Liver (tissue), 9 donors: ENCODE measurements around the gene RYR3. TPM values are rescaled to one million over a fixed set of nuclear protein-coding genes. Genes with fewer than 3 reads are reported as not detected.

Experiments used
- DNase-seq: peaks from one replicate; pipeline ENCODE4 v3.0.0-alpha.2; 2017; ENCODE audit warnings: low spot score
- H3K27ac ChIP-seq, 2 donors: one replicate each; pipeline ENCODE4 v1.7.0; 2013; ENCODE audit warnings: inconsistent platforms in 2 of 2, low read length in 2 of 2, control low read depth in 1 of 2, low read depth in 1 of 2, mild to moderate bottlenecking in 1 of 2
- H3K27me3 ChIP-seq, 4 donors: one replicate each; pipeline versions ENCODE4 v1.6.1 to v1.7.0; 2013; ENCODE audit warnings: low read length in 3 of 4, inconsistent platforms in 1 of 4, mild to moderate bottlenecking in 1 of 4, moderate library complexity in 1 of 4; ENCODE audit not compliant: control insufficient read depth in 4 of 4, insufficient read depth in 4 of 4
- H3K36me3 ChIP-seq, 4 donors: one replicate each; pipeline versions ENCODE4 v1.6.1 to v1.7.0; 2013; ENCODE audit warnings: low read length in 3 of 4, mild to moderate bottlenecking in 3 of 4, low read depth in 1 of 4, moderate library complexity in 1 of 4; ENCODE audit not compliant: control insufficient read depth in 4 of 4, insufficient read depth in 3 of 4
- H3K4me1 ChIP-seq, 4 donors: one replicate each; pipeline versions ENCODE4 v1.6.1 to v1.7.0; 2013; ENCODE audit warnings: low read length in 3 of 4, mild to moderate bottlenecking in 3 of 4, moderate library complexity in 1 of 4; ENCODE audit not compliant: control insufficient read depth in 4 of 4, insufficient read depth in 4 of 4
- H3K4me3 ChIP-seq, 3 donors: one replicate each; pipeline versions ENCODE4 v1.6.1 to v1.7.0; 2013; ENCODE audit warnings: low read length in 3 of 3, control low read depth in 1 of 3, low read depth in 1 of 3, mild to moderate bottlenecking in 1 of 3
- H3K9ac ChIP-seq, 2 donors: one replicate each; pipeline ENCODE4 v1.7.0; 2013; ENCODE audit warnings: low read length in 2 of 2, mild to moderate bottlenecking in 2 of 2, moderate library complexity in 2 of 2, control low read depth in 1 of 2, low read depth in 1 of 2
- H3K9me3 ChIP-seq, 4 donors: one replicate each; pipeline versions ENCODE4 v1.6.1 to v1.7.0; 2013; ENCODE audit warnings: low read length in 3 of 4; ENCODE audit not compliant: control insufficient read depth in 4 of 4
- EGR1 ChIP-seq, 2 donors: IDR thresholded peaks; 2 replicates each; pipeline ENCODE4 v1.6.1; 2016 to 2018; ENCODE audit warnings: antibody characterized with exemption in 2 of 2, low read depth in 2 of 2
- FOXA2 ChIP-seq: IDR thresholded peaks from 2 replicates; pipeline ENCODE4 v1.6.1; 2016; ENCODE audit warnings: antibody characterized with exemption
- HNF4G ChIP-seq: IDR thresholded peaks from 2 replicates; pipeline ENCODE4 v1.6.1; 2016; ENCODE audit warnings: antibody characterized with exemption
- RAD21 ChIP-seq, 2 donors: IDR thresholded peaks; 2 replicates each; pipeline ENCODE4 v1.6.1; 2016; ENCODE audit warnings: antibody characterized with exemption in 2 of 2, mild to moderate bottlenecking in 2 of 2
- RXRA ChIP-seq, 2 donors: IDR thresholded peaks; 2 replicates each; pipeline ENCODE4 v1.6.1; 2017 to 2018; ENCODE audit warnings: antibody characterized with exemption in 2 of 2, mild to moderate bottlenecking in 1 of 2
- SP1 ChIP-seq: IDR thresholded peaks from 2 replicates; pipeline ENCODE4 v1.6.1; 2018; ENCODE audit warnings: antibody characterized with exemption, mild to moderate bottlenecking
- TAF1 ChIP-seq: conservative IDR thresholded peaks from 2 replicates; pipeline ENCODE4 v1.6.1; 2016; ENCODE audit warnings: antibody characterized with exemption, mild to moderate bottlenecking
- YY1 ChIP-seq: IDR thresholded peaks from 2 replicates; pipeline ENCODE4 v1.6.1; 2016; ENCODE audit warnings: antibody characterized with exemption, mild to moderate bottlenecking
- WGBS: extraction: QIAGEN DNeasy Blood & Tissue Kit; methylation state at CpG from one replicate; pipeline ENCODE4 v1.1.7; 2013; 5-methylcytosine and 5-hydroxymethylcytosine counted together
- polyA plus RNA-seq, 2 donors: library from polyadenylated mRNA; stranded (reverse) in 1 of 2; unstranded in 1 of 2; fragments of 200-250 nt in 1 of 2; fragments of >200 nt in 1 of 2; fragmentation: Nextera tagmentation in 1 of 2; extraction: Ambion mirVana in 1 of 2; gene quantifications; one replicate each; pipeline versions ENCODE4 v1.2.1 to v1.2.3, GENCODE V29; 2013 to 2015
- total RNA-seq, 2 donors: library from RNA; depleted of rRNA; stranded (reverse); fragments of >200 nt; gene quantifications; one replicate each; pipeline ENCODE4 v1.2.3, GENCODE V29; 2014
- TF ChIP-seq, protein P1 (sequence below): fragments of 150-350 bp; IDR thresholded peaks from 2 replicates; pipeline ENCODE4 v1.5.1; 2017; ENCODE audit warnings: improper control_type of control experiment, low read depth, low read length; ENCODE audit not compliant: missing input control
- TF ChIP-seq, protein P2 (sequence below): IDR thresholded peaks from 2 replicates; pipeline ENCODE4 v1.6.1; 2016; ENCODE audit warnings: antibody characterized with exemption
- donor health status: healthy.
- donor health status: healthy.
- donor health status: healthy.
- donor health status: healthy.
- donor health status: healthy.

Gene RYR3
- total and polyA plus RNA-seq, 4 donors = 0.01 to 1.1 (median 0.22) TPM

DNA sequence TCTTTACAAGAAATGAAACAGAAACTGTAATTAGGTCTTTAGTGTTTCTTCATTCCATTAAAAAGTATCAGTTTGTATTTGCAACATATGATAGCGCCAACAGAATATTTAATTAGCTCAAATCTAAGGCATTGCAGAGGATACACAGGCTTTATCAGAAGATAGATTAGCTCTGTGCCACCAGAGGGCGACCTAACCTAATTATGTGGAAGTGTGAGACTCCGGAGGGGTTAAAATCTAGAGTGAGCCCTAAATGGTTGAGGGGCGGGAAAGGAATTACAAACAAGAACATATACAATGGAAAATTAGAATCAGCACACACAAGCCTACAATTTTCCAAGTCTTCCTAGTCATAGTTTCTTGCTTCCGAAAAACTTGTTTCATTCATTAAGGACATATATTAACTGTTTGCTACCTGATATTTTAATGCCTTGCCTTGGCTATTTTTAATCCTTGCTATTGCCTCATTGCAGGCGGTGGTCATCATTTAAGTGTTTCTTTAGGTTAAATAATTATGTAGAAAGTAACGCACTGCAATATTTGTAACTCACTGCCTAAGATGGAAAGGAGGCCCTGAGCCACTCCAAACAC, 18.0 kb upstream of the RYR3 start:
- Histone ChIP-seq H3K9ac (no peak overlapping the region), H3K4me1 (peaks cover 0 to 15% (median 9%) of the 10 kb centered on the region in 4 donors), H3K27me3 (no peaks in the 10 kb centered on the region), H3K36me3 (no peaks in the 10 kb centered on the region), H3K9me3 (no peaks in the 10 kb centered on the region), H3K4me3 (no peak overlapping the region), H3K27ac (no peak overlapping the region)
- peak; percentile 61 for DNase-seq
- 27% methylated on average over 7 of the region's 7 CpGs for WGBS
- TF ChIP-seq, protein P1, sequence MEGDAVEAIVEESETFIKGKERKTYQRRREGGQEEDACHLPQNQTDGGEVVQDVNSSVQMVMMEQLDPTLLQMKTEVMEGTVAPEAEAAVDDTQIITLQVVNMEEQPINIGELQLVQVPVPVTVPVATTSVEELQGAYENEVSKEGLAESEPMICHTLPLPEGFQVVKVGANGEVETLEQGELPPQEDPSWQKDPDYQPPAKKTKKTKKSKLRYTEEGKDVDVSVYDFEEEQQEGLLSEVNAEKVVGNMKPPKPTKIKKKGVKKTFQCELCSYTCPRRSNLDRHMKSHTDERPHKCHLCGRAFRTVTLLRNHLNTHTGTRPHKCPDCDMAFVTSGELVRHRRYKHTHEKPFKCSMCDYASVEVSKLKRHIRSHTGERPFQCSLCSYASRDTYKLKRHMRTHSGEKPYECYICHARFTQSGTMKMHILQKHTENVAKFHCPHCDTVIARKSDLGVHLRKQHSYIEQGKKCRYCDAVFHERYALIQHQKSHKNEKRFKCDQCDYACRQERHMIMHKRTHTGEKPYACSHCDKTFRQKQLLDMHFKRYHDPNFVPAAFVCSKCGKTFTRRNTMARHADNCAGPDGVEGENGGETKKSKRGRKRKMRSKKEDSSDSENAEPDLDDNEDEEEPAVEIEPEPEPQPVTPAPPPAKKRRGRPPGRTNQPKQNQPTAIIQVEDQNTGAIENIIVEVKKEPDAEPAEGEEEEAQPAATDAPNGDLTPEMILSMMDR = peak; percentile 61
- TF ChIP-seq, protein P2, sequence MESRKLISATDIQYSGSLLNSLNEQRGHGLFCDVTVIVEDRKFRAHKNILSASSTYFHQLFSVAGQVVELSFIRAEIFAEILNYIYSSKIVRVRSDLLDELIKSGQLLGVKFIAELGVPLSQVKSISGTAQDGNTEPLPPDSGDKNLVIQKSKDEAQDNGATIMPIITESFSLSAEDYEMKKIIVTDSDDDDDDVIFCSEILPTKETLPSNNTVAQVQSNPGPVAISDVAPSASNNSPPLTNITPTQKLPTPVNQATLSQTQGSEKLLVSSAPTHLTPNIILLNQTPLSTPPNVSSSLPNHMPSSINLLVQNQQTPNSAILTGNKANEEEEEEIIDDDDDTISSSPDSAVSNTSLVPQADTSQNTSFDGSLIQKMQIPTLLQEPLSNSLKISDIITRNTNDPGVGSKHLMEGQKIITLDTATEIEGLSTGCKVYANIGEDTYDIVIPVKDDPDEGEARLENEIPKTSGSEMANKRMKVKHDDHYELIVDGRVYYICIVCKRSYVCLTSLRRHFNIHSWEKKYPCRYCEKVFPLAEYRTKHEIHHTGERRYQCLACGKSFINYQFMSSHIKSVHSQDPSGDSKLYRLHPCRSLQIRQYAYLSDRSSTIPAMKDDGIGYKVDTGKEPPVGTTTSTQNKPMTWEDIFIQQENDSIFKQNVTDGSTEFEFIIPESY = no peak
- peak; percentile 81 to 83 for TF ChIP-seq RAD21 (IDR thresholded peaks at IDR 0.05)

DNA sequence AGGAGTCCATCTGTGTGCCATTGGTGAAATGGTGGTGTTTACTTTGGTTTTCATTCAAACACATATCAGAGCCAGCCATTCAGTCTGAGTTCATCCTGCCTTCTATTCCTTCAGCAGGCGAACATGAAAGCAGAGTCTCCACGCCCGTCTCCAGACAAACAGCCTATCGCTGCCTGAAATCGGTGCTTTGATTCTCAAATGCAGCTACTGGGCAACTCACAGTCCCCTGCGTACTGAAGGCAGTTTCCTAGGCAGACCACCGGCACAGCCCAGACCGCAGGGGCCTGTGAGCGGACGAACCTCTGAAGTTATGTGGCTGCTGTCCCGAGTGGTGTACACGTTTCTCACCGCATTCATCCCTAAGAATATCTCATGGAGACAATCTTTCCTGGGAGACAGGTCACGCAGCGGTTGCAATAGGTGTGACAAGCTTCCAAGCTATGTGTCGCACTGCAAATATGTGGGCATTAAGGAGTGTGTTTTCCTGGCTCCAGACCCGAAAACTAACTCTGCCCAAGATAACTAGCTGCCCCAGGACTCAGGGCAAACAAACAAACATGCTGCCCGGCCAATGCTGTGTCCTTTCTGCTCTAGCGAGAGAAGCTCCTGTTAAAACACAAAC, 16.9 kb upstream of the RYR3 start:
- H3K9me3 ChIP-seq = no peaks in the 10 kb centered on the region
- H3K36me3 ChIP-seq = no peaks in the 10 kb centered on the region
- peak overlapping the region in 2 of 3 donors; percentile 12 to 18 for H3K4me3 ChIP-seq
- H3K27me3 ChIP-seq = no peaks in the 10 kb centered on the region
- H3K4me1 ChIP-seq = peaks cover 0 to 15% (median 9%) of the 10 kb centered on the region in 4 donors
- TF ChIP-seq HNF4G (no peak), FOXA2 (no peak), YY1 (peak; percentile 57)
- DNase-seq = no peak
- no peak overlapping the region for H3K9ac ChIP-seq
- no peak overlapping the region for H3K27ac ChIP-seq
- 31% methylated on average over 19 of the region's 19 CpGs for WGBS

DNA sequence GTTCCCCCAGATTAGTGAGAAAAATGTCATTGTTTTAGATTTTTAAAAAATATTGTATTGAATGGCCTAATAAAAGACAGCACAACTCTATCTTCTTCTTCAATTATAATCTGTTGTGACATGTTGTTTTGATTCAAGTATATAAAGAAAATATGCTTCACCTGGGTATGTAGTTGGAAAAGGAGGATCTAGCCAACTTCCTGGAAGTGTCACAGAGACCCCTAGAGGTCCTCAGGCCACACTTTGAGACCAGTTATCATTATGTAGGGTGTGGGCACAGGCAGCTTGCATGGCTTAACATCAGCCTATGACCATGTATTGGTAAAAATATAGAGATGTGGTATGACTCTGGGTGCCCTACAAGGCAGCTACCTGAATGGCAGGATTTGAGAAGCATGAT, 14.7 kb upstream of the RYR3 start:
- DNase-seq = no peak
- peaks cover 0 to 15% (median 9%) of the 10 kb centered on the region in 4 donors for H3K4me1 ChIP-seq
- H3K27me3 ChIP-seq = peaks cover 0 to 3% (median 0%) of the 10 kb centered on the region in 4 donors
- H3K4me3 ChIP-seq = no peak overlapping the region
- H3K27ac ChIP-seq = no peak overlapping the region
- H3K36me3 ChIP-seq = no peaks in the 10 kb centered on the region
- TF ChIP-seq RXRA (IDR thresholded peaks at IDR 0.05) (no peak), SP1 (no peak), TAF1 (no peak), EGR1 (IDR thresholded peaks at IDR 0.05; ENCODE audit: low read depth in 2 of 2) (no peak), FOXA2 (no peak)
- TF ChIP-seq, protein P1 = no peak
- no peaks in the 10 kb centered on the region for H3K9me3 ChIP-seq
- H3K9ac ChIP-seq = no peak overlapping the region
